ENCODE measurements around the gene UBTD2.
A peak's percentile ranks its signal among the peaks of the same experiment; 100 is the strongest.
"Not testable (repeated sequence)": the region's sequence is repeated elsewhere in the genome, so short reads cannot be mapped to it uniquely, and the experiment has no call there.

UBTD2 gene

GRCh38 chr5:172299916-172300439 lies 16.4 kb upstream of the UBTD2 start:
- Histone ChIP-seq H3K27ac (no peak overlapping the region), H3K4me3 (no peak overlapping the region), H3K27me3 (no peaks in the 10 kb centered on the region), H3K36me3 (no peaks in the 10 kb centered on the region), H3K4me1 (peaks cover 0 to 31% (median 18%) of the 10 kb centered on the region in 4 donors), H3K9me3 (no peaks in the 10 kb centered on the region)
- DNase-seq: no peak
- no peak for TF ChIP-seq CTCF (IDR thresholded peaks at IDR 0.05)
- intact Hi-C loops (cut with DNase I; ENCODE audit: low total_unique reads): no loop called here

- Histone ChIP-seq H3K27ac (no peak overlapping the region), H3K4me3 (no peak overlapping the region), H3K9me3 (no peaks in the 10 kb centered on the region), H3K27me3 (no peaks in the 10 kb centered on the region), H3K36me3 (no peaks in the 10 kb centered on the region), H3K4me1 (peaks cover 0 to 22% (median 16%) of the 10 kb centered on the region in 4 donors)
- no peak for DNase-seq
- no peak for TF ChIP-seq CTCF (IDR thresholded peaks at IDR 0.05)
- intact Hi-C loops (cut with DNase I; ENCODE audit: low total_unique reads): no loop called here
These were observed 11.3 kb upstream of the UBTD2 start for GRCh38 chr5:172294831-172295230.

GRCh38 chr5:172293745-172294342 lies 10.3 kb upstream of the UBTD2 start:
- intact Hi-C loops (cut with DNase I; ENCODE audit: low total_unique reads): no loop called here
- DNase-seq: no peak

GRCh38 chr5:172293054-172293744 lies 9.6 kb upstream of the UBTD2 start:
- peaks cover 0 to 16% (median 9%) of the 10 kb centered on the region in 4 donors for H3K4me1 ChIP-seq
- no peaks in the 10 kb centered on the region for H3K9me3 ChIP-seq
- peak; percentile 61 to 71 for DNase-seq
- peak; percentile 77 to 86 for TF ChIP-seq CTCF (IDR thresholded peaks at IDR 0.05)
- intact Hi-C loops (cut with DNase I; ENCODE audit: low total_unique reads): no loop called here
- H3K27ac ChIP-seq: no peak overlapping the region
- H3K36me3 ChIP-seq: no peaks in the 10 kb centered on the region
- no peak overlapping the region for H3K4me3 ChIP-seq
- no peaks in the 10 kb centered on the region for H3K27me3 ChIP-seq

More at GRCh38 chr5:172293745-172294342, 10.3 kb upstream of the UBTD2 start:
- H3K4me1 ChIP-seq: peaks cover 0 to 22% (median 15%) of the 10 kb centered on the region in 4 donors
- H3K27ac ChIP-seq: no peak overlapping the region
- no peak overlapping the region for H3K4me3 ChIP-seq
- TF ChIP-seq CTCF (IDR thresholded peaks at IDR 0.05): no peak
- H3K27me3 ChIP-seq: no peaks in the 10 kb centered on the region
- H3K36me3 ChIP-seq: no peaks in the 10 kb centered on the region
- no peaks in the 10 kb centered on the region for H3K9me3 ChIP-seq

- H3K9me3 ChIP-seq; DNase-seq; H3K4me1 ChIP-seq; H3K27me3 ChIP-seq; H3K27ac ChIP-seq; H3K36me3 ChIP-seq; intact Hi-C loops (cut with DNase I; ENCODE audit: low total_unique reads); H3K4me3 ChIP-seq: not testable (repeated sequence)
These were observed 8.3 kb upstream of the UBTD2 start for GRCh38 chr5:172291837-172292236.

GRCh38 chr5:172288465-172288864 lies 4.9 kb upstream of the UBTD2 start:
- Histone ChIP-seq H3K4me3 (no peak overlapping the region), H3K27me3 (no peaks in the 10 kb centered on the region), H3K36me3 (no peaks in the 10 kb centered on the region), H3K9me3 (no peaks in the 10 kb centered on the region), H3K27ac (no peak overlapping the region), H3K4me1 (peaks cover 0 to 6% (median 4%) of the 10 kb centered on the region in 4 donors)
- intact Hi-C loops (cut with DNase I; ENCODE audit: low total_unique reads): loop anchor here (5.0 to 10.0 kb wide), 2 partner anchors 181 to 284 kb away; partner anchors contain the start of gene FBXW11
- no peak for DNase-seq
- TF ChIP-seq CTCF (IDR thresholded peaks at IDR 0.05): no peak

GRCh38 chr5:172287140-172287539 lies 3.6 kb upstream of the UBTD2 start:
- not testable (repeated sequence) for H3K4me3 ChIP-seq, H3K4me1 ChIP-seq, H3K36me3 ChIP-seq, H3K27me3 ChIP-seq, DNase-seq, H3K9me3 ChIP-seq, H3K27ac ChIP-seq
- intact Hi-C loops (cut with DNase I; ENCODE audit: low total_unique reads): loop anchor here (5.0 to 10.0 kb wide), 2 partner anchors 180 to 282 kb away; partner anchors contain the start of gene FBXW11

All from tibial artery (tissue), 4 donors.